DMS53 treated with DMSO at 0.1 percent for 48 hours (cell line): ENCODE data around the gene ETS1.

ENCODE experiments used
- DNase-seq: peaks from one replicate; lab custom pipeline; 2025; ENCODE audit not compliant: unreplicated experiment; lab: John Stamatoyannopoulos, UW

Gene ETS1

GRCh38 chr11:128547946-128548648 lies 39.3 kb downstream of the ETS1 start:
- no peak for DNase-seq

- DNase-seq, result no peak
These were observed 40.4 kb downstream of the ETS1 start for GRCh38 chr11:128546916-128547315.

DNA sequence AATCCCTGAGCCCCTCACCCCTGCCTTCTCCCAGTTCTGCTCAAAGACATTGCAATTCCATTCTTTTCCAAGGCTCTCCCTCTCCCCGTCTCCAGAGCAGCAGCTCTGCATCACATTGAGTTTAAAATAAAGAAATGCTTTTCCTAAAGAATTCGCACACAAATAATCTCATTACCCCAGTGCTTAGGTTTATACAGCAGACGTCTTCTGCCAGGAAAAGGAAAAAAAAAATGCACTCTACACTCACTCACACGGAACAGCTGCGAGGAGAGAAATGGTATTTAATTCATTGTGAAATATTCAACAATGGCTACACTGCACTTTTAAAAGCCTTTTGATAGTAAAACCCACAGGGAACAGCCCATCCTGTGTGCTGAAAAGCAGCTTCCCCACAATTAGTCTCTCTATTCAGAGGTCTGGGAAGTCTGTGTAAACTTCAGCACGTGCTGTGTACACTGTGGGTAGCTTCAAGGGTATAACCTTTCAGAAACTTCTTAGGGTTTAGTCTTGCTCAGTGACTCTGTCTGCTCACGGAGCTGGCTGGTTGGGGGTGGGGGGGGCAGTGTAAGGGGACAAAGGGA lies 42.8 kb downstream of the ETS1 start:
- peak; percentile 40 for DNase-seq

DNA sequence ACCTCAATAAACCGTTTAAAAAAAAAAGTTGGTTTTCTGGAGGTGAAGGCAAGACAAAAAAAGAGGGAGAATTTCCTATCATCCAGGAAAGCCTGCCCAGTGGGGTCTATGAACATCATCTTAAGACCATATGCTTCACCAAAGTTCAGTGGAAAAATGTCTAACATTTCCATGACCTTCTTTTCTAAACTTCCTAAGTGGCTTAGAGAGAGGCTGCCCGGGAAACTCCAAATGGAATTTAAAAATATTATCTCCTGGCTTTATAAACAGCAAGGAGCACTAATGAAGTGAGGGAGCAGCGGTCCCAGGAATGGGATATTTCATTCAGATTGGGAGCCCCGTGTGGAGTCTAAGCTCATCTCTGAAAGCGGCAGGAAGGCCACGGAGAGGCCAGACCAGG lies 46.9 kb downstream of the ETS1 start:
- no peak for DNase-seq

DNA sequence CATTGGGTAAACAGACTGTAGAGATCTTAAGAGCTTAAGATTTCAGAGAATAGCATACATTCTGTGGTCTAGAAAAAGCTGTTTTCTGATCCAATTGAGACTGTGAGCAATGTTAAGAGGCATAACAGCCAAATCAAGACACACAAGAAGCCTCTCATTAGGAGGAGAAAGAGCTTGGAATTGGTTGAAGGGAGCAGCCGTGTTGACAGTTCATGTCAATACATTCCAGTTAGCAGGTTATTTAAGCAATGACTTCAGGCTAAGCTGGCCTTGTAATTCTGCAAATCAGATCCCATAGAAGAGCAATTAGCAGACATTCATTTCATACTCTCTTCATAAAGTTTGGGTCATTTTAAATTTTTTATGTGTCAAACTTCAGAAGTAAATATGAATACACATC lies 50.9 kb downstream of the ETS1 start:
- no peak for DNase-seq

DNA sequence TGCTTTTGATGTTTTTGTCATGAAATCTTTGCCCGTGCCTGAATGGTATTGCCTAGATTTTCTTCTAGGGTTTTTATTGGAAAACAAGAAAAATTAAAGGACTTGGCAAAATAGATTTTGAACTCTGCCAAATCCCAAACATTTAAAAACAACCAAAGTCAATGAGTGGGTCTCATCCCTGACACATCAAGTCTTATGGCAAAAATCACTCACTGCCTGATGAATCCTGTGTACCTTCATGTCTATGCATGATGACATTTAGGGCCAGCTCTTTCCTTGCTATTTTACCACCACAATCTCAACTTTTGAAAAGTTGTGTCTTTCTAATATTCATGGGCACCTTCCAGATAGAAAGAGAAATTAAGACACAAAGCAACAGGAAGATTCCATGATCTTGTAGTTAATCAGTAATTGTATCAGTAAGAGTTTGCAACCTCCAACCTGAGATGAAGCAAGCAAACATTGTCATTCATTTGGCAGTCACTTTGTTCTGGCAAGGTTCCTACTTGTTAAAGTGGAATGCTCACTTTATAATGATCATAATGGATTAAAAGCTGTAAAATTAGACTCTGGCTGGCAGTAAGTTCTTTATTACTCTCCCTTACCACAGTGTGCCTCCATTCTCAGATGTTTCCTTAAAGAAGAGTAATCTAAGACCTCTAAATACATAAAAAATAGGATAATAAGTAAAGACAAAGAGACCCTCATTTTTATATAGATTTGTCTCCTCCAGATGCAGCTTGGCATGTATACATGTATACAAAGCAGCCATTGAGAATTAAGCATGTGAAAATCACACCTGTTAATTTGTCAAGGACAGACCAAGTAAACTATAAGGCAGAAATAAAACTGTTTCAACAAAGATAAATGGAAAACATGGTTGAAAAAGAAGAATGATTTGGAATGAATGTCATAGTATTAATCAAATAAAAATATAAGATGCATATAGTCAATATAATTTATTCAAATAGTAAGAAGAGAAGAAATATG lies 51.6 kb downstream of the ETS1 start:
- DNase-seq, result no peak

- no peak for DNase-seq
These were observed 53.9 kb downstream of the ETS1 start for GRCh38 chr11:128533472-128533871.

DNA sequence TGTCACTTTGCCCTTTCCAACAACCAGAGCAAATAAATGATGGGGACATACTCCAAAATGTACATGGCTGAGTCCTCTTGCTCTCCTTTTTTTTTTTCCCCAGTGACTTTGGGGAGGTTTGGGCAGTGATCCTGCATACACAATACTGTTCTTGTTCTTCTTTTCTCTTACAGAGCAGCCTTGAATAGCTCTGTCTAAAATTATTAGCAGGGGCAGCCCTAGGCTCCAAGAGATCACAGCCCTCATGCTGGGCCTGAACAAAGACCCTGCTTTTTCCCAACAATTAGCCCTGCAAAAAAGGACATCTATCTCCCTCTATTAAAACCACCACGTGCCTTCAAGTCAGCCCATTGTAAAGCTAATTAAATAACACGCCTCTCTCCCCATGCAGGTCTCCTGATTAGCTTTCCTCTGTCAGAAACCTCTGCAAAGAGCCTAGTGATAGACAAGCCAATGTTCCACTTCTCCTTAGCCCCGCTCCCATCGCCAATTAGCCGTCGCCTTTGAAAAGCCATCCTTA lies 54.7 kb downstream of the ETS1 start:
- DNase-seq, result no peak

- no peak for DNase-seq
These were observed 55.3 kb downstream of the ETS1 start for GRCh38 chr11:128532016-128532571.

DNA sequence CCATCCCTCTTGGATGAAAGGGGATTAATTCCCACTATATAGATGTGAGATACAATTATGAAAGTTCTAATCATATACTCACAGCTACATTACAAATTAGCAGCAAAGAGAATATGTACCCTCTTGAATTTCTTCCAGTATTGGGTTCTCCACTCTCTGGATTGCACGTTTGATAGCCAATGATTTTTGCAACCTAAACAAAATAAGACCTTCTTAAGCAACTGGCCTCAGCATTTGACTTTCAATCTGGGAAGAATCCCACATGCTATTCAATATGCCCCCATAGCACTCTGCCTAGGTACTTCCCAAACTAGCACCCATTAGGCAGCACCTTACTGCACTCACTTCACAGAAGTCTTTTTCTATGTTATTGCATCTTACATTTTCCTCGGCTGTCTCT lies 55.8 kb downstream of the ETS1 start:
- DNase-seq, result no peak

GRCh38 chr11:128530118-128531074 lies 57.0 kb downstream of the ETS1 start:
- DNase-seq, result no peak

DNA sequence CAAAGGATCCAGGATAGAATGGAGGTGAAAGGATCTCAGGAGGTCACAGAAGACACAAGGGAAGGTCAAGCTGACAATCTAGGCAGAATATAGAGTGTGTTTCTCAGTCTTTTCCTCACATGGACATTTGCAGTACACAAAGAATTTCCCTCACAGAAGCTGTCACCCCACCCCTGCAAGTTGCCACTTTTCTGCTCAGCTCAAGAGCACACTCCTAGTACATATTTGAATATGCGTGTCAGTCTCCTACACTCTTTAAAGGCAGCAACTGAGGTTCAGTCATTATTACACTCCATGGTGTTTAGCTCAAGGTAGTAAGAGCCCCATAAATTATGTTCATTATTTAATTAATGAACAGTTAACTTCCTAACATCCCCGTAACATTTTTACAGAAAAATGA lies 59.1 kb downstream of the ETS1 start:
- no peak for DNase-seq

GRCh38 chr11:128527046-128527445 lies 60.3 kb downstream of the ETS1 start:
- no peak for DNase-seq

DNA sequence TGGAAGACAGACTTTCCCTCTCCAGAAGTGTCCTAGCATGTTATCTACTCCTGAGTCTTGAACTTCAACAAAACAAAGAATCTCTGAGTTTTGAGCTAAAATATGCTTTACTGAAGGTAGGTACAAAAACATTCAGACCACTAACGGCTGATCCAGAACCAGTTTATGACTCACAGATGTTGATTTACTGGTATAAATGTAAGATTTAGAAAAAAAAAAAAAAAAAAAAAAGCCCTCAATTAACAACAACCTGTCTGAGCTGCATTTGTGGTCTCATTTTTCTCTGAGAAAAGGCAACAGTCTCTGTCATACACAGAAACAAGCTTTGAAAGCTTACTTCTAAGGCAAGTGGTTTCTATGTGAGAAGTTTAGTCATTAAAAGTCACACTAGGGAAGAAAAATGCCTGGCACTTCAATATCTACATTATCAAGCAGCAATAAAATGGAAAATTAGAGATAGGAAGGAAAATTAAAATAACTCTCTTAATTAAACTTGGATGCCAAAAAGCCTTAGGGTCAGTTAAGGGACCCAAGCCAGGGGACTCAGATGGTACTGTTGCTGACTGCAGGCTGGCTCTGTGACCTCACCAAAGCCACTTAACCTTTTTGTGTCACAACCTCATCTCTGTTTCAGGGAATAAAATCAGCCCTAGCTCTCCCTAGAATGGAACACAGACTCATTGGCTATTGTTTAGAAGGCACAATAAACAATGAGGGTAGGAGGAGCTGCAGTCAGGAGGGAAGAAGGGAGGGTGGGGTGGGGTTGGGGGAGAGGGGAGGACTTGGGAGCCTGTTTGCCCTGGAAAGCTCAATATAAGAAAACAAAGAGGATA lies 61.7 kb downstream of the ETS1 start:
- peak; percentile 13 for DNase-seq

DNA sequence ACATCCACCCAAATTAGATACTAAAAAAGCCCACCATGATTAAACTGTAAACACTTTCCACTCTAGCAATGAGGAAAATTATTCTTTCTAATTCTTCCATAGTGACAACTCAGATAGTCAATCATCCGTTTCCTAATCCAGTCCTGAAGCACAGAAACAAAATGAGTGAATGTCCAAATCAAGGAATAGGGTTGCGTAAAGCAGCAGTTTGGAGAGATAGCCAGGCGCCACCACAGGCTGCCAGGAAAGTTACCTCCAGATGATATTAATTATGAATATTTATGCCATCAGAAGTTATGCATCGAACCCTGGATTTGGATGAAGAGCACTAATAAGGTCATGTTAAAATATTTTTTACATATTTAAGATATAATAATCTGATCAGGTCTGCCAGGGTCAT lies 63.2 kb downstream of the ETS1 start:
- no peak for DNase-seq

DNA sequence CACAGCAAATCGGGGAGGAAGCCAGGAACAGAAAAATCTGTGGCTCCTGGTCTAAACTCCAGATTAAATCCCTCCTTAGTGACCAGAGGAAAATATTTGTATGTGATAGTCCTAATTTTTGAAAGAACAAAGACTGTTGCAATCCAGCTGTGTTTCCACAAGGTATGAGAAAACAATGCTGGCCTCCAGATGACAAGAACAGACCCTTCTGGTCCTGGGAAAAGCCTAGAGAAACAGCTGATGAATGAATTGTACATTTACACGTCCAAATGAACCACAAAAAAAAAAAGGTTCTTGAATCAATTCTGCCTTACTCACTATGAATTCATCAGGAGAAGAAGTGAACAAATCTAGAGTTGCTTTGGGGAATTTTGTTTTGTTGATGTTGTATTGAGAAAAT lies 63.7 kb downstream of the ETS1 start:
- no peak for DNase-seq

- no peak for DNase-seq
These were observed 64.3 kb downstream of the ETS1 start for GRCh38 chr11:128522943-128523518.

DNA sequence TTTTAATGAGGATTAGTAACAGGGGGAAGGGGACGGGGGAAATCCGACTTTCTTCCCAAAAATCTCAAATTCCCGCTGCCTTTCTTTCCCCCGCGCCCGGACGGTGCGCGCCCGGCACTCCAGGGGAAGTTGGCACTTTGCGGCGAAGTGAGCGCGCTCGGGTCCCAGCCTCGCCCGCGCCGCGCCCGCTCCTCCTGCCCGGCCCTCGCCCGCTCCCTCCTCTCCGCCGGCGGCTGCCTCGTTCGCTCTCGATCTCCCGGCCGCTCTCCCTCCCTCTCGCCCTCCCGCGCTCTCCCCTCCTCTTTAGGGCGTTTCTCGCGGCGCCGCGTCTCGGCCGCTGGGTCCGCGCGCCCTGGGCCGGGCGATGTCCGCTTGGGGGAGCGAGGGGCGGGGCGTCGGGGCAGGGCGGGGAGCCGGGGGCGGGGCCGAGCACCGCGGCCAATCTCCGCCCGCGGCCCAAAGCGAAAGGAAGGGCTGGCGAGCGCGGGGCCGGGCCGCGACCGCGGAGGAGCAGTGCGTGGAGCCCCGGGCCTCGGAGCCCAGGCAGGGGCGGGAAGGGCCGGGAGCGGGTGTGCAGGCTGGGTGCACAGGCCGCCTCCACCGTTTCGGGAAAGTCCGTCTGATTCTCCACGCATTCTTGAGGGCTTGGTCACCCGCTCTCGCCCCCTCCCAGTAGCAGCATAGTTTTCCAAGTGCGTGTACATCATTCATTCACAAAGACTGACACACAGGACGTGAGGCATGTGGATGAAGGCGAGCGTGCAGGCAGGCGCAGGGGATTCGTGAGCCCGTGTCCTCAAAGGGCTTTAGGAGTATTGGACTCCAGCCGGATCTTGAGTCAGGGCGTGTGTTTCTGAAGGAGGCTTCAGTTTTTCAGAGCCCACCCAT lies 65.1 kb downstream of the ETS1 start:
- DNase-seq, result peak; percentile 86
